H9 (cell line): Measurements from ENCODE around the gene NCOA1. TPM values are rescaled to one million over a fixed set of nuclear protein-coding genes. Genes with fewer than 3 reads are reported as not detected.

ENCODE experiments used
- DNase-seq: peaks from one replicate; pipeline ENCODE4 v3.0.0-alpha.2; 2017
- H2AFZ ChIP-seq: one replicate; pipeline ENCODE4 v1.6.1; 2013; ENCODE audit warnings: mild to moderate bottlenecking, low read length, control low read depth, moderate library complexity
- H2AK5ac ChIP-seq: 2 replicates; pipeline ENCODE4 v1.6.1; 2013; ENCODE audit warnings: low read length, control low read depth, mixed read lengths; ENCODE audit not compliant: insufficient read length
- H2BK120ac ChIP-seq: one replicate; pipeline ENCODE4 v1.6.1; 2013; ENCODE audit warnings: low read depth, mild to moderate bottlenecking, low read length, control low read depth, inconsistent platforms; ENCODE audit not compliant: poor library complexity, severe bottlenecking
- H2BK12ac ChIP-seq: 2 replicates; pipeline ENCODE4 v1.6.1; 2013; ENCODE audit warnings: low read length, control low read depth, mixed read lengths, low read depth; ENCODE audit not compliant: insufficient read length
- H2BK15ac ChIP-seq: 2 replicates; pipeline ENCODE4 v1.6.1; 2013; ENCODE audit warnings: low read depth, low read length, control low read depth
- H2BK20ac ChIP-seq: one replicate; pipeline ENCODE4 v1.6.1; 2013; ENCODE audit warnings: low read depth, mild to moderate bottlenecking, low read length, control low read depth, inconsistent platforms; ENCODE audit not compliant: poor library complexity, severe bottlenecking
- H2BK5ac ChIP-seq: 2 replicates; pipeline ENCODE4 v1.6.1; 2013; ENCODE audit warnings: low read length, control low read depth, mixed read lengths; ENCODE audit not compliant: insufficient read length
- H3K14ac ChIP-seq: 2 replicates; pipeline ENCODE4 v1.6.1; 2013; ENCODE audit warnings: low read length, control low read depth; ENCODE audit not compliant: insufficient read depth
- H3K18ac ChIP-seq: 2 replicates; pipeline ENCODE4 v1.6.1; 2013; ENCODE audit warnings: low read depth, mild to moderate bottlenecking, mixed read lengths, low read length, control low read depth; ENCODE audit not compliant: insufficient read length
- H3K23ac ChIP-seq: 2 replicates; pipeline ENCODE4 v1.6.1; 2013; ENCODE audit warnings: low read length, control low read depth, mixed read lengths, low read depth; ENCODE audit not compliant: insufficient read length
- H3K23me2 ChIP-seq: 2 replicates; pipeline ENCODE4 v1.6.1; 2013; ENCODE audit warnings: low read depth, mild to moderate bottlenecking, mixed read lengths, low read length, control low read depth; ENCODE audit not compliant: insufficient read length, poor library complexity, severe bottlenecking
- H3K27ac ChIP-seq: 2 replicates; pipeline ENCODE4 v1.5.1; 2013; ENCODE audit warnings: low read length, control low read depth, mixed read lengths, low read depth; ENCODE audit not compliant: insufficient read length
- H3K27me3 ChIP-seq: 2 replicates; pipeline ENCODE4 v1.6.1; 2013; ENCODE audit warnings: low read length, control low read depth, inconsistent platforms; ENCODE audit not compliant: insufficient read depth
- H3K4ac ChIP-seq: 2 replicates; pipeline ENCODE4 v1.6.1; 2013; ENCODE audit warnings: low read depth, mild to moderate bottlenecking, control low read depth, inconsistent platforms, low read length, moderate library complexity
- H3K4me1 ChIP-seq: 2 replicates; pipeline ENCODE4 v1.6.1; 2013; ENCODE audit warnings: low read length, control low read depth, inconsistent platforms; ENCODE audit not compliant: insufficient read depth
- H3K4me2 ChIP-seq: 2 replicates; pipeline ENCODE4 v1.6.1; 2013; ENCODE audit warnings: low read length, control low read depth, mixed read lengths; ENCODE audit not compliant: insufficient read length, insufficient read depth
- H3K56ac ChIP-seq: 2 replicates; pipeline ENCODE4 v1.6.1; 2013; ENCODE audit warnings: low read depth, mild to moderate bottlenecking, mixed read lengths, low read length, control low read depth; ENCODE audit not compliant: insufficient read length
- H3K79me1 ChIP-seq: 2 replicates; pipeline ENCODE4 v1.6.1; 2013; ENCODE audit warnings: low read depth, mild to moderate bottlenecking, moderate library complexity, low read length, control low read depth, inconsistent platforms; ENCODE audit not compliant: insufficient read depth, poor library complexity, severe bottlenecking
- H3K79me2 ChIP-seq: 2 replicates; pipeline ENCODE4 v1.6.1; 2013; ENCODE audit warnings: low read length, control low read depth, inconsistent platforms; ENCODE audit not compliant: insufficient read depth
- H3K9ac ChIP-seq: 2 replicates; pipeline ENCODE4 v1.6.1; 2013; ENCODE audit warnings: low read length, control low read depth, mixed read lengths; ENCODE audit not compliant: insufficient read length; ENCODE audit errors: extremely low read depth
- H3K9me3 ChIP-seq: one replicate; pipeline ENCODE4 v1.6.1; 2013; ENCODE audit warnings: low read depth, low read length, inconsistent platforms; ENCODE audit not compliant: control insufficient read depth
- H3T11ph ChIP-seq: one replicate; pipeline ENCODE4 v1.6.1; 2013; ENCODE audit warnings: mild to moderate bottlenecking, low read length, control low read depth, inconsistent platforms
- H4K20me1 ChIP-seq: one replicate; pipeline ENCODE4 v1.6.1; 2013; ENCODE audit not compliant: control insufficient read depth, insufficient read length, insufficient read depth
- H4K5ac ChIP-seq: 2 replicates; pipeline ENCODE4 v1.6.1; 2013; ENCODE audit warnings: low read depth, mild to moderate bottlenecking, mixed read lengths, low read length, control low read depth; ENCODE audit not compliant: insufficient read length
- H4K8ac ChIP-seq: replicated peaks from 2 replicates; pipeline ENCODE4 v1.6.1; 2013; ENCODE audit warnings: low read length, control low read depth, mixed read lengths, low read depth; ENCODE audit not compliant: insufficient read length
- H4K91ac ChIP-seq: 2 replicates; pipeline ENCODE4 v1.6.1; 2013; ENCODE audit warnings: low read depth, mild to moderate bottlenecking, moderate library complexity, mixed read lengths, low read length, control low read depth; ENCODE audit not compliant: insufficient read length
- H3K27ac Mint-ChIP-seq, 3 experiments: 2 replicates in 2 of 3; 3 replicates in 1 of 3; pipeline ENCODE4 v1.8.0; 2020 to 2021; ENCODE audit warnings: mixed read lengths in 3 of 3, mild to moderate bottlenecking in 1 of 3, moderate library complexity in 1 of 3
- H3K27me3 Mint-ChIP-seq: 2 replicates; pipeline ENCODE4 v1.8.0; 2021; ENCODE audit warnings: low read depth, mild to moderate bottlenecking, moderate library complexity, mixed read lengths
- H3K36me3 Mint-ChIP-seq, 3 experiments: 2 replicates in 2 of 3; 3 replicates in 1 of 3; pipeline ENCODE4 v1.8.0; 2020 to 2021; ENCODE audit warnings: low read depth in 3 of 3, mixed read lengths in 3 of 3; ENCODE audit not compliant: insufficient read depth in 1 of 3
- H3K4me1 Mint-ChIP-seq, 2 experiments: 2 replicates each; pipeline ENCODE4 v1.8.0; 2020; ENCODE audit warnings: mixed read lengths in 2 of 2
- H3K4me3 Mint-ChIP-seq, 2 experiments: 2 replicates in 1 of 2; 3 replicates in 1 of 2; pipeline ENCODE4 v1.8.0; 2020 to 2021; ENCODE audit warnings: mild to moderate bottlenecking in 2 of 2, mixed read lengths in 2 of 2, moderate library complexity in 1 of 2
- H3K9me3 Mint-ChIP-seq, 2 experiments: 2 replicates in 1 of 2; 3 replicates in 1 of 2; pipeline ENCODE4 v1.8.0; 2020; ENCODE audit warnings: mild to moderate bottlenecking in 2 of 2, mixed read lengths in 2 of 2, moderate library complexity in 1 of 2
- WGBS: extraction: QIAGEN DNeasy Blood & Tissue Kit; methylation state at CpG from one replicate; pipeline ENCODE4 v1.1.7; 2013; ENCODE audit warnings: missing lambda C conversion rate, low lambda C conversion rate, mixed read lengths; ENCODE audit not compliant: insufficient read length; ENCODE audit errors: extremely low coverage; 5-methylcytosine and 5-hydroxymethylcytosine counted together
- total RNA-seq: library from RNA; stranded (reverse); gene quantifications from 2 replicates; pipeline ENCODE4 v1.2.1, GENCODE V29; 2021
- TF ChIP-seq, protein P1 (sequence below): fragments of 200-600 bp; sonication (generic); conservative IDR thresholded peaks from 3 replicates; pipeline ENCODE4 v1.8.0; 2021; ENCODE audit warnings: antibody characterized with exemption, mild to moderate bottlenecking

Gene NCOA1
- total RNA-seq, 1 experiment from 2014 or later = 14.8 TPM

DNA sequence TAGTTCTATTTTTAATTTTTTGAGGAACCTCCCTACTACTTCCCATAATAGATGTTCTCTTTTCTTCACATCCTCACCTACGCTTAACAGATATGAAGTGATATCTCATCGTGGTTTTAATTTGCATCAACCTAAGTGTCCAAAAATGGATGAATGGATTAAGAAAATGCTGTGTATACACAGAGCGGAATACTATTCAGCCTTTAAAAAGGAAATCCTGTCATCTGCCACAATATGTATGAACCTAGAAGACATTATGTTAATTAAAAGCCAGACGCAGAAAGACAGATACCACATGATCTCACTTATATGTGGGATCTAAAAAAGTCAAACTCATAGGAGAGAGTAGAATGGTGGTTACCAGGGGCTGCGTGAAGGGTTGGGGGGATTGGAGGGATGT, 189.1 kb downstream of the NCOA1 start:
- Histone ChIP-seq H2BK120ac (no peak overlapping the region), H3K4me1 (no peaks in the 10 kb centered on the region), H3K14ac (no peak overlapping the region), H3K9ac (no peak overlapping the region), H3K56ac (no peak overlapping the region), H2BK12ac (no peak overlapping the region), H4K20me1 (no peaks in the 10 kb centered on the region), H3K4ac (no peak overlapping the region), H2AFZ (no peak overlapping the region), H4K8ac (no peak overlapping the region), H3K27ac (no peak overlapping the region), H3K27me3 (no peaks in the 10 kb centered on the region), H3T11ph (no peak overlapping the region), H4K5ac (no peak overlapping the region), H2BK20ac (no peak overlapping the region), H2BK5ac (no peak overlapping the region), H3K23me2 (no peaks in the 10 kb centered on the region), H2BK15ac (no peak overlapping the region), H3K79me2 (no peaks in the 10 kb centered on the region), H3K4me2 (no peak overlapping the region), H3K79me1 (no peaks in the 10 kb centered on the region), H2AK5ac (no peak overlapping the region), H3K23ac (no peak overlapping the region), H3K18ac (no peak overlapping the region), H4K91ac (no peak overlapping the region), H3K9me3 (no peaks in the 10 kb centered on the region)
- H3K27me3 Mint-ChIP-seq = no peaks in the 10 kb centered on the region
- no peak for DNase-seq
- no peak overlapping the region for H3K27ac Mint-ChIP-seq
- WGBS = no CpG with 5 or more reads among the region's 5 CpGs
- TF ChIP-seq, protein P1, sequence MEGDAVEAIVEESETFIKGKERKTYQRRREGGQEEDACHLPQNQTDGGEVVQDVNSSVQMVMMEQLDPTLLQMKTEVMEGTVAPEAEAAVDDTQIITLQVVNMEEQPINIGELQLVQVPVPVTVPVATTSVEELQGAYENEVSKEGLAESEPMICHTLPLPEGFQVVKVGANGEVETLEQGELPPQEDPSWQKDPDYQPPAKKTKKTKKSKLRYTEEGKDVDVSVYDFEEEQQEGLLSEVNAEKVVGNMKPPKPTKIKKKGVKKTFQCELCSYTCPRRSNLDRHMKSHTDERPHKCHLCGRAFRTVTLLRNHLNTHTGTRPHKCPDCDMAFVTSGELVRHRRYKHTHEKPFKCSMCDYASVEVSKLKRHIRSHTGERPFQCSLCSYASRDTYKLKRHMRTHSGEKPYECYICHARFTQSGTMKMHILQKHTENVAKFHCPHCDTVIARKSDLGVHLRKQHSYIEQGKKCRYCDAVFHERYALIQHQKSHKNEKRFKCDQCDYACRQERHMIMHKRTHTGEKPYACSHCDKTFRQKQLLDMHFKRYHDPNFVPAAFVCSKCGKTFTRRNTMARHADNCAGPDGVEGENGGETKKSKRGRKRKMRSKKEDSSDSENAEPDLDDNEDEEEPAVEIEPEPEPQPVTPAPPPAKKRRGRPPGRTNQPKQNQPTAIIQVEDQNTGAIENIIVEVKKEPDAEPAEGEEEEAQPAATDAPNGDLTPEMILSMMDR = no peak
- H3K4me3 Mint-ChIP-seq = no peak overlapping the region
- peaks cover 0 to 5% (median 2%) of the 10 kb centered on the region in 3 experiments; a peak in 4 of 7 replicates for H3K36me3 Mint-ChIP-seq
- no peaks in the 10 kb centered on the region for H3K4me1 Mint-ChIP-seq
- no peaks in the 10 kb centered on the region for H3K9me3 Mint-ChIP-seq
